M059J (cell line): Measurements from ENCODE around the gene SNX21. TPM values are rescaled to one million over a fixed set of nuclear protein-coding genes. Genes with fewer than 3 reads are reported as not detected.
"Not testable (repeated sequence)": the region's sequence is repeated elsewhere in the genome, so short reads cannot be mapped to it uniquely, and the experiment has no call there.

Source experiments
- DNase-seq: peaks from one replicate; pipeline ENCODE4 v3.0.0-alpha.2; 2012; ENCODE audit warnings: low read depth
- total RNA-seq: library from RNA; depleted of rRNA; stranded (reverse); fragments of >200 nt; shearing (Covaris generic); gene quantifications from 2 replicates; pipeline ENCODE4 v1.2.3, GENCODE V29; 2014; rRNA removed

The SNX21 gene
- 35.1 and 35.8 TPM in 2 replicates for total RNA-seq

GRCh38 chr20:45833030-45833882, at the start of gene SNX21:
SNX21 (plus strand) TSS chr20:45833799; CDS start chr20:45833920, 121 bp downstream.
- DNase-seq = peak; percentile 95

GRCh38 chr20:45788351-45788750, 45.2 kb upstream of the SNX21 start:
- DNase-seq = no peak

GRCh38 chr20:45792317-45793118, 41.1 kb upstream of the SNX21 start:
- peak; percentile 27 for DNase-seq

- no peak for DNase-seq
Observed at GRCh38 chr20:45796337-45797065, 37.1 kb upstream of the SNX21 start.

- DNase-seq = not testable (repeated sequence)
Observed at GRCh38 chr20:45797510-45797909, 36.1 kb upstream of the SNX21 start.

- DNase-seq = not testable (repeated sequence)
Observed at GRCh38 chr20:45797955-45798354, 35.6 kb upstream of the SNX21 start.

- DNase-seq = peak; percentile 68
Observed at GRCh38 chr20:45798935-45799642, 34.5 kb upstream of the SNX21 start.

GRCh38 chr20:45801851-45802250, 31.7 kb upstream of the SNX21 start:
- DNase-seq = no peak

- DNase-seq = no peak
Observed at GRCh38 chr20:45810191-45810970, 23.2 kb upstream of the SNX21 start.

GRCh38 chr20:45812157-45813005, 21.2 kb upstream of the SNX21 start, which contains the start of gene UBE2C:
UBE2C (plus strand) TSS chr20:45812644; CDS start chr20:45812696, 52 bp downstream.
- DNase-seq = peak; percentile 100

- no peak for DNase-seq
Observed at GRCh38 chr20:45813006-45813340, 20.6 kb upstream of the SNX21 start.

- no peak for DNase-seq
Observed at GRCh38 chr20:45813489-45813888, 20.1 kb upstream of the SNX21 start.

GRCh38 chr20:45814314-45814713, 19.3 kb upstream of the SNX21 start:
- DNase-seq = no peak

GRCh38 chr20:45816951-45817350, 16.6 kb upstream of the SNX21 start:
- peak; percentile 44 for DNase-seq

GRCh38 chr20:45817376-45818194, 16.0 kb upstream of the SNX21 start:
- peak; percentile 96 for DNase-seq

GRCh38 chr20:45818239-45818638, 15.4 kb upstream of the SNX21 start:
- DNase-seq = no peak

- DNase-seq = no peak
Observed at GRCh38 chr20:45819466-45819865, 14.1 kb upstream of the SNX21 start.

GRCh38 chr20:45821947-45822346, 11.7 kb upstream of the SNX21 start:
- DNase-seq = no peak

- peak; percentile 69 for DNase-seq
Observed at GRCh38 chr20:45822857-45823256, 10.7 kb upstream of the SNX21 start.
